Left lung (tissue), 10 donors: ENCODE measurements around the gene GNAO1. TPM values are rescaled to one million over a fixed set of nuclear protein-coding genes. Genes with fewer than 3 reads are reported as not detected.

Source experiments
- ATAC-seq: fragments of 200-7000 bp; cut with Tn5 transposase; one replicate; pipeline ENCODE4 v1.9.1; 2020; ENCODE audit warnings: moderate library complexity
- DNase-seq, 4 donors: peaks; one replicate each; pipeline ENCODE4 v3.0.0-alpha.2; 2013 to 2020
- H3K27ac ChIP-seq, 2 donors: fragments of 200-600 bp; sonication (generic) in 1 of 2; one replicate each; pipeline versions ENCODE4 v1.5.0 to v1.8.0; 2020 to 2021
- H3K27me3 ChIP-seq, 2 donors: fragments of 200-600 bp; sonication (generic) in 1 of 2; one replicate each; pipeline versions ENCODE4 v1.5.0 to v1.8.0; 2020 to 2021
- H3K36me3 ChIP-seq, 2 donors: fragments of 200-600 bp; sonication (generic) in 1 of 2; one replicate each; pipeline versions ENCODE4 v1.5.0 to v1.8.0; 2020 to 2021
- H3K4me1 ChIP-seq, 2 donors: fragments of 200-600 bp; one replicate each; pipeline ENCODE4 v1.8.0; 2021
- H3K4me3 ChIP-seq, 2 donors: fragments of 200-600 bp; sonication (generic) in 1 of 2; one replicate each; pipeline versions ENCODE4 v1.5.0 to v1.8.0; 2020 to 2021; ENCODE audit warnings: mild to moderate bottlenecking in 1 of 2
- H3K9me3 ChIP-seq, 2 donors: fragments of 200-600 bp; sonication (generic) in 1 of 2; one replicate each; pipeline versions ENCODE4 v1.5.0 to v1.8.0; 2020 to 2021
- intact Hi-C, 2 donors: fragments of 100-400 bp; cut with DNase I; formaldehyde crosslinking; loops; one replicate each; pipeline versions ENCODE4 v1.11.2 to v1.14.2; 2022
- polyA plus RNA-seq, 6 donors: library from polyadenylated mRNA; unstranded; fragments of 120-200 nt; gene quantifications; one replicate each; pipeline ENCODE4 v1.2.1, GENCODE V29; 2013; ENCODE audit not compliant: insufficient read length in 6 of 6
- total RNA-seq, 2 donors: library from RNA; stranded (reverse); fragmentation: NEBNext Ultra II Directional; extraction: Animal tissue kit (Norgen Biotek cat#: 25700); gene quantifications; one replicate each; pipeline ENCODE4 v1.2.1, GENCODE V29; 2021
- TF ChIP-seq, protein P1 (sequence below), 2 donors: fragments of 200-600 bp; sonication (generic) in 1 of 2; IDR thresholded peaks; one replicate each; pipeline versions ENCODE4 v1.5.0 to v1.8.0; 2021; ENCODE audit warnings: antibody characterized with exemption in 2 of 2
- donor health status: DM: no; HTN: yes; CAD: no.
- donor health status: DM: no; HTN: no; CAD: no.

GNAO1 gene
- total and polyA plus RNA-seq, 8 donors: 1.3 to 34.1 (median 22.2) TPM

DNA sequence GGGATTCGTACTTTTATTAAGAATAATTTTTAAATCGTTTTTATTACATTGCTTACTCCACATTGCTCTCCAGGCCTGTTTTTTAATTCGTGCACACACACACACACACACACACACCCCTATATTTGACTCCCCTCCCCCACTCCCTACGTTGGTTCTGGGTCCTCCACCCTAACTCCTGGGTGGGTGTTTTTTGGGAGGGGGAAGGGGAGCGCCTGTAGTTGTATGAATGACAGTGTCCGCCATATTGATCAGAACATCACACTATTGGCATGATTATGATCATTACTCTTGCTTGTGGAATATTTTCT lies 1.3 kb downstream of the GNAO1 start:
- intact Hi-C loops: no loop called here
- Histone ChIP-seq H3K27ac (no peak overlapping the region), H3K27me3 (peaks cover 64 to 99% of the 10 kb centered on the region in 2 donors), H3K36me3 (no peaks in the 10 kb centered on the region), H3K4me3 (no peak overlapping the region), H3K9me3 (no peaks in the 10 kb centered on the region), H3K4me1 (peaks cover 10 to 16% of the 10 kb centered on the region in 2 donors)
- ATAC-seq (no peak), DNase-seq (no peak)
- TF ChIP-seq, protein P1, sequence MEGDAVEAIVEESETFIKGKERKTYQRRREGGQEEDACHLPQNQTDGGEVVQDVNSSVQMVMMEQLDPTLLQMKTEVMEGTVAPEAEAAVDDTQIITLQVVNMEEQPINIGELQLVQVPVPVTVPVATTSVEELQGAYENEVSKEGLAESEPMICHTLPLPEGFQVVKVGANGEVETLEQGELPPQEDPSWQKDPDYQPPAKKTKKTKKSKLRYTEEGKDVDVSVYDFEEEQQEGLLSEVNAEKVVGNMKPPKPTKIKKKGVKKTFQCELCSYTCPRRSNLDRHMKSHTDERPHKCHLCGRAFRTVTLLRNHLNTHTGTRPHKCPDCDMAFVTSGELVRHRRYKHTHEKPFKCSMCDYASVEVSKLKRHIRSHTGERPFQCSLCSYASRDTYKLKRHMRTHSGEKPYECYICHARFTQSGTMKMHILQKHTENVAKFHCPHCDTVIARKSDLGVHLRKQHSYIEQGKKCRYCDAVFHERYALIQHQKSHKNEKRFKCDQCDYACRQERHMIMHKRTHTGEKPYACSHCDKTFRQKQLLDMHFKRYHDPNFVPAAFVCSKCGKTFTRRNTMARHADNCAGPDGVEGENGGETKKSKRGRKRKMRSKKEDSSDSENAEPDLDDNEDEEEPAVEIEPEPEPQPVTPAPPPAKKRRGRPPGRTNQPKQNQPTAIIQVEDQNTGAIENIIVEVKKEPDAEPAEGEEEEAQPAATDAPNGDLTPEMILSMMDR (IDR thresholded peaks at IDR 0.05): no peak

DNA sequence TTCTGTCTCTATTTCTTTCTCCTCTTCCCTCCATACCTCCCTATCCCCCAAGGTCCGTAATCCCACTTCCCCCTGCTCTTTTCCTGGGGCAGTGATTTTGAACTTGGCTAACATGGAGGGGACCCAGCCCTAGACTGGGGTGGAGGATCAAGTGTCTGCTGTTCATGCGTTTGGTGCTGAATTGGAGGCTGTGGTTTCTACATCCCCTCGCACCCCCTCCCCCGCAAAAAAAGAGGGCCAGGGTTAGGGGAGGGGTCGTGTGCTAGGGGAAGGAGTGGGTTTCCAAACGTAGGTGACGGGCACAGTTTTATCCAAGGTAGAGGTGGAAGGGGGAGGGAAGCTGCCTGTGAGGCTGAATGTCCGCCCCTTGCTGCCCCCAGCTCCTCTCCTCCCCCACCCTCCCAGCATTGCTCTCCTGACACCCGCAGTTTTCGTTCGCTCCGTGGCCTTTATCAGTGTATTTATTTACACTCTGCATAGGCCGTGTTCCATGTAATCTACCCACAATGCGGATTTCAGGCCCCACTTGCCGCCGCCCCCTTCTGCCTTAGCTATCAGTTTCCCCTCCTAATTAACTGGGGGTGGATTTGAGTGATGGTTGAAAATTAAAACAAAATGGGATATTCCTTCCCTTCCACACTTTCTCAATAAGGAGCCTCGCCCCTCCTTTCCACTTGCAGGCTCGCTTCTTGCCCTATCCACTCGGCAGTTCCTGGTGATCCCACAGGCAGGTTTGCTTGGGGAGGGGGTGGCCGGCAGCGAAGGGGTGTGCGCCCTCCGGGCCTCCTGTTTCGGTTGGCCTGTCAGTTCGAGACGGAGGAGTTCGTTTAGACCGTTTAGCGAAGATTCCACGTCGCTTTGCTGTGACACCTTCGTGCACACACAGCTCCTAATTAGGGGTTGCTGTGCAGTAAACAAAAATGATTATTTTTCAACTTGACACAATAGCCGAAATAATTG lies 2.0 kb downstream of the GNAO1 start:
- Histone ChIP-seq H3K4me1 (peaks cover 10 to 16% of the 10 kb centered on the region in 2 donors), H3K36me3 (no peaks in the 10 kb centered on the region), H3K9me3 (no peaks in the 10 kb centered on the region), H3K27me3 (peaks cover 64 to 97% of the 10 kb centered on the region in 2 donors), H3K27ac (no peak overlapping the region), H3K4me3 (no peak overlapping the region)
- DNase-seq: peak in 1 of 4 donors; percentile 32
- TF ChIP-seq, protein P1 (IDR thresholded peaks at IDR 0.05): no peak
- ATAC-seq: no peak
- intact Hi-C loops: no loop called here

DNA sequence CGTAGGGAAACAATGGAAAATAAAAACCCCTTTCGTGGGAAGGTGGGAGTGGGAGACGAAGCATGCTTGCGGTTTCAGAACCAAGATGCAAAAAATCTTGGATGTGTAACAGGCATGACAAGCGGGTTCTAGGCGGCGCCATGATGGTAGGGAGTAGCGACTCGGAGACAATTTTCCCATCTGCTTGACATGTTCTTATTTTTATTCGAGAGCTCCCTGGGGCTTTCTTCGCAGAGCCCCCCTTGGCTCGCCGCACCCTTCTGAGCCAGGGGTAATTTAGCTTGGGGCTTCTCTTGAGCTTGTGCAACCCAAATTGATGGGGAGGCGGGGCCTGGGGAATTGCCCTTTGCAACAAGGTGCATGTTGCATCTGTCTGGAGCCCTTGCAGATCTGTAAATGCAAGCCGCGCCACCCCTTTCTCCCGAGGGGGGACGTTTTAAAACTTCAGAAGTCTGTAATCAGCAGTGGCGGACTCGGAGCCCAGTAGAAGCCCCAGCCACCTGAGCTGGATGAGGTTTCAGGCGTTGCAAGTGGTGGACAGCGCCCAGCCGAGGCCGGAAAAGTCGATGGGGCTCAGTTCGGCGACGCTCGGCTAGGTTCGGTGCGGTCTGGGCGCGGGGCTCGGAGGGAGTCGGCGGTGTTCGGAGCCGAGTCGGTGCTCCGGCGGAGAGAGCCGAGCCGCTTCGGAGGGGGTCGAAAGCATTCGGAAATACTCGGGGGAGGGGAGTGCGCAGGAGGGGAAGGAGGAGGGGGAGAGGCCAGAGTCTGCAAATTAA lies 2.9 kb downstream of the GNAO1 start:
- intact Hi-C loops: no loop called here
- ATAC-seq (peak; percentile 91), DNase-seq (peak; percentile 63 to 94 (median 85))
- TF ChIP-seq, protein P1 (IDR thresholded peaks at IDR 0.05): no peak
- H3K4me1 ChIP-seq: peaks cover 10 to 16% of the 10 kb centered on the region in 2 donors
- H3K27me3 ChIP-seq: peaks cover 59 to 89% of the 10 kb centered on the region in 2 donors
- no peaks in the 10 kb centered on the region for H3K9me3 ChIP-seq
- H3K36me3 ChIP-seq: no peaks in the 10 kb centered on the region
- H3K4me3 ChIP-seq: no peak overlapping the region
- H3K27ac ChIP-seq: no peak overlapping the region

DNA sequence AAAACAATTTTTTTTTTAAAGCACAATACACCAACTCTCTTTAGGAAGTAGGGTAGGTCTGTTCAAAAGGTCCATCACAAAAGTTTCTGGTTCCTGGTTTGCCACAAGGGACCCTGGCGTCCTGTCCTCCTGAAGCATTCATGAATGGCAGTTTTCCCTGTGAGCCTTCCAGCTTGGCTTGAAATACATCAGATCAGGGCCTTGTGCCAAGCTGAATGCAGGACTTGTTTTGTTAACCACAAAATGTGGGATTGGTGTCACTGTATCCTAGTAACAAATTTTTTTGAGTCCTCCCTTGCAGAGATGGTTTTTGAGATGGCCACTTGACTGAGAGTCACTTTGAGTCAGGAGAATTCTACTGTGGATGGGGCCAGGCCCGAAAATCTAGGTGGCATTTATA lies 3.9 kb downstream of the GNAO1 start:
- Histone ChIP-seq H3K9me3 (no peaks in the 10 kb centered on the region), H3K4me1 (peaks cover 10 to 16% of the 10 kb centered on the region in 2 donors), H3K27me3 (peaks cover 50 to 78% of the 10 kb centered on the region in 2 donors), H3K4me3 (no peak overlapping the region), H3K27ac (no peak overlapping the region), H3K36me3 (no peaks in the 10 kb centered on the region)
- DNase-seq: peak in 1 of 4 donors; percentile 33
- TF ChIP-seq, protein P1 (IDR thresholded peaks at IDR 0.05): no peak
- intact Hi-C loops: no loop called here
- no peak for ATAC-seq

DNA sequence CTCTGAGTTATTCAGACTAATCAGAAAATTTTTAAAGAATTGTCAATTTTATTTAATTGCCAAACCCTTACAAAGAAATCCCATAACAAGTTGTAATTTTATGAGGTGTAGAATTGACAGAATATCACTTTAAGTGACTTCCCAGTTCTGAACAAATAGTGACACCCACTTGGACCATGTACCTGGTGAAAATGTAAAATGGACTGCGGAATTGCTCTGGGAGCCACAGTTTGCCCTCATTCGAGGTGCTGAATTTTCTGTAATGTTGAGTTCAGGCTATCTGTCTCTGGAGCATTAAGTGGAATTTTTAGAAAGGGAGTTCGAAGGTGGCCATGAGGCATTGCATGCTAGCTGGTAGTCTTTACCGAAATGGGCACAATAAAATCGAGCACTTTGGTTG lies 5.1 kb downstream of the GNAO1 start:
- ATAC-seq: no peak
- Histone ChIP-seq H3K27ac (no peak overlapping the region), H3K4me3 (no peak overlapping the region), H3K36me3 (no peaks in the 10 kb centered on the region), H3K9me3 (no peaks in the 10 kb centered on the region), H3K4me1 (peaks cover 10% of the 10 kb centered on the region in 2 donors), H3K27me3 (peaks cover 43 to 68% of the 10 kb centered on the region in 2 donors)
- DNase-seq: no peak
- TF ChIP-seq, protein P1 (IDR thresholded peaks at IDR 0.05): no peak
- intact Hi-C loops: no loop called here
